ENCODE data around the gene GALNT18. TPM values are rescaled to one million over a fixed set of nuclear protein-coding genes. Genes with fewer than 3 reads are reported as not detected.

The GALNT18 gene
- total RNA-seq, 2 experiments from 2014 or later, result not detected

- ChIA-PET POLR2A (no interaction called here), CTCF (ENCODE audit: unreplicated experiment) (no interaction called here)
- Histone ChIP-seq H3K9me3 (ENCODE audit: low read length) (no peaks in the 10 kb centered on the region), H3K27ac (ENCODE audit: low read depth, low read length, poor library complexity, severe bottlenecking) (no peak overlapping the region), H2AFZ (ENCODE audit: low read length) (no peak overlapping the region), H3K4me1 (ENCODE audit: insufficient read depth, low read length, poor library complexity, severe bottlenecking) (no peaks in the 10 kb centered on the region), H3K9me2 (ENCODE audit: insufficient read depth, low read length) (no peaks in the 10 kb centered on the region), H3K79me2 (ENCODE audit: insufficient read depth, low read depth, low read length) (no peaks in the 10 kb centered on the region), H3K36me3 (ENCODE audit: insufficient read depth, low read length) (no peaks in the 10 kb centered on the region), H3K4me2 (ENCODE audit: low read length) (no peak overlapping the region), H4K20me1 (ENCODE audit: insufficient read depth, low read length) (no peaks in the 10 kb centered on the region), H3K4me3 (ENCODE audit: low read depth, low read length, poor library complexity, severe bottlenecking) (no peak overlapping the region)
- no peak for TF ChIP-seq EZH2phosphoT487 (IDR thresholded peaks at IDR 0.05; ENCODE audit: borderline replicate concordance, low read depth, low read length)
- TF ChIP-seq CTCF (conservative IDR thresholded peaks at IDR 0.05; ENCODE audit: low read length), result no peak
- intact Hi-C loops (cut with micrococcal nuclease; ENCODE audit: unreplicated experiment), result no loop called here
- no TSS peak for BruUV-seq (replicated peaks)
- DNase-seq (ENCODE audit: low spot score), result no peak
Observed at GRCh38 chr11:11387622-11388305, 234.0 kb downstream of the GALNT18 start.

- Histone ChIP-seq H3K4me3 (ENCODE audit: low read depth, low read length, poor library complexity, severe bottlenecking) (no peak overlapping the region), H3K4me2 (ENCODE audit: low read length) (no peak overlapping the region), H3K27ac (ENCODE audit: low read depth, low read length, poor library complexity, severe bottlenecking) (no peak overlapping the region), H3K9me2 (ENCODE audit: insufficient read depth, low read length) (no peaks in the 10 kb centered on the region), H3K36me3 (ENCODE audit: insufficient read depth, low read length) (no peaks in the 10 kb centered on the region), H2AFZ (ENCODE audit: low read length) (no peak overlapping the region), H4K20me1 (ENCODE audit: insufficient read depth, low read length) (no peaks in the 10 kb centered on the region), H3K9me3 (ENCODE audit: low read length) (no peaks in the 10 kb centered on the region), H3K79me2 (ENCODE audit: insufficient read depth, low read depth, low read length) (no peaks in the 10 kb centered on the region), H3K4me1 (ENCODE audit: insufficient read depth, low read length, poor library complexity, severe bottlenecking) (no peaks in the 10 kb centered on the region)
- no peak for TF ChIP-seq CTCF (conservative IDR thresholded peaks at IDR 0.05; ENCODE audit: low read length)
- no peak for TF ChIP-seq EZH2phosphoT487 (IDR thresholded peaks at IDR 0.05; ENCODE audit: borderline replicate concordance, low read depth, low read length)
- ChIA-PET POLR2A (no interaction called here), CTCF (ENCODE audit: unreplicated experiment) (no interaction called here)
- no peak for DNase-seq (ENCODE audit: low spot score)
- no TSS peak for BruUV-seq (replicated peaks)
- intact Hi-C loops (cut with micrococcal nuclease; ENCODE audit: unreplicated experiment), result no loop called here
Observed at GRCh38 chr11:11387207-11387606, 234.6 kb downstream of the GALNT18 start.

GRCh38 chr11:11384829-11385228 lies 237.0 kb downstream of the GALNT18 start:
- ChIA-PET POLR2A (no interaction called here), CTCF (ENCODE audit: unreplicated experiment) (no interaction called here)
- Histone ChIP-seq H3K4me3 (ENCODE audit: low read depth, low read length, poor library complexity, severe bottlenecking) (no peak overlapping the region), H3K27ac (ENCODE audit: low read depth, low read length, poor library complexity, severe bottlenecking) (no peak overlapping the region), H3K36me3 (ENCODE audit: insufficient read depth, low read length) (no peaks in the 10 kb centered on the region), H2AFZ (ENCODE audit: low read length) (no peak overlapping the region), H3K4me1 (ENCODE audit: insufficient read depth, low read length, poor library complexity, severe bottlenecking) (no peaks in the 10 kb centered on the region), H3K4me2 (ENCODE audit: low read length) (no peak overlapping the region), H3K79me2 (ENCODE audit: insufficient read depth, low read depth, low read length) (no peaks in the 10 kb centered on the region), H3K9me2 (ENCODE audit: insufficient read depth, low read length) (no peaks in the 10 kb centered on the region), H4K20me1 (ENCODE audit: insufficient read depth, low read length) (no peaks in the 10 kb centered on the region), H3K9me3 (ENCODE audit: low read length) (no peaks in the 10 kb centered on the region)
- DNase-seq (ENCODE audit: low spot score), result no peak
- TF ChIP-seq EZH2phosphoT487 (IDR thresholded peaks at IDR 0.05; ENCODE audit: borderline replicate concordance, low read depth, low read length) (no peak), CTCF (conservative IDR thresholded peaks at IDR 0.05; ENCODE audit: low read length) (no peak)
- intact Hi-C loops (cut with micrococcal nuclease; ENCODE audit: unreplicated experiment), result no loop called here
- BruUV-seq (replicated peaks), result no TSS peak

All from OCI-LY7 (cell line).